Upper lobe of left lung (tissue), 4 donors: Measurements from ENCODE around the gene FCGBP.

Source experiments
- POLR2A ChIP-seq, 4 donors: fragments of 450-650 bp; IDR thresholded peaks; one replicate each; pipeline ENCODE4 v1.5.1; 2016 to 2017; ENCODE audit warnings: antibody characterized with exemption in 4 of 4, mild to moderate bottlenecking in 2 of 4
- POLR2AphosphoS5 ChIP-seq, 2 donors: sonication (generic); formaldehyde crosslinking; IDR thresholded peaks; one replicate each; pipeline ENCODE4 v1.5.1; 2017; ENCODE audit warnings: antibody characterized with exemption in 2 of 2
- TF ChIP-seq, protein P1 (sequence below), 6 experiments: fragments of 450-650 bp in 4 of 6; fragments of 200-600 bp in 2 of 6; sonication (generic) in 2 of 6; IDR thresholded peaks; one replicate each; pipeline ENCODE4 v1.5.1; 2016 to 2019; ENCODE audit warnings: antibody characterized with exemption in 6 of 6

DNA sequence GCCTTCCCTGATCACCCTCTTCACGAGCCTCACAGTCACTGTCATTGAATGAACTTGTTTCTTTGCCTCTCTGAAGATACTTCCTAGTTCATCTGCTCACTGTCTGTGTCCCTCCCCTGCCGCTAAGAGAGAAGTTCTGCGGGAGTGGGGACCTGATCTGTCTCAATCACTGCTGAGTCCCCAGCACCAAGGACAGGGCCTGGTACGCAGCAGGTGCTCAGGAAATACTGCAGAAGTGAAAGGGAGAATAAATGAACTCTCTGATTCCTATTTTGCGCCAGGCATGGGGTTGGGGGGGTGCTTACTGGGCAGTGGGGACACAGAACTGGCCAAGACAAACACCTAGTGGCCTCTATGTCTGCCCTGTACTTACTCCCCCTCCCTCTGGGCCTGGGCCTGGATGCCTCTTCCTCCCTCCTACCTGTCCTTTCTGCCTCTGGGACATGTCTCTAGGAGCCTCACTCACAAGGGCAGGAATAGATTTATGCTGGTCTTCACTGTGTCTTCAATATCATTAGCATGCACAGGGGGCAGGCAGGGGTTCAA, 17.5 kb downstream of the FCGBP start:
- TF ChIP-seq, protein P1, sequence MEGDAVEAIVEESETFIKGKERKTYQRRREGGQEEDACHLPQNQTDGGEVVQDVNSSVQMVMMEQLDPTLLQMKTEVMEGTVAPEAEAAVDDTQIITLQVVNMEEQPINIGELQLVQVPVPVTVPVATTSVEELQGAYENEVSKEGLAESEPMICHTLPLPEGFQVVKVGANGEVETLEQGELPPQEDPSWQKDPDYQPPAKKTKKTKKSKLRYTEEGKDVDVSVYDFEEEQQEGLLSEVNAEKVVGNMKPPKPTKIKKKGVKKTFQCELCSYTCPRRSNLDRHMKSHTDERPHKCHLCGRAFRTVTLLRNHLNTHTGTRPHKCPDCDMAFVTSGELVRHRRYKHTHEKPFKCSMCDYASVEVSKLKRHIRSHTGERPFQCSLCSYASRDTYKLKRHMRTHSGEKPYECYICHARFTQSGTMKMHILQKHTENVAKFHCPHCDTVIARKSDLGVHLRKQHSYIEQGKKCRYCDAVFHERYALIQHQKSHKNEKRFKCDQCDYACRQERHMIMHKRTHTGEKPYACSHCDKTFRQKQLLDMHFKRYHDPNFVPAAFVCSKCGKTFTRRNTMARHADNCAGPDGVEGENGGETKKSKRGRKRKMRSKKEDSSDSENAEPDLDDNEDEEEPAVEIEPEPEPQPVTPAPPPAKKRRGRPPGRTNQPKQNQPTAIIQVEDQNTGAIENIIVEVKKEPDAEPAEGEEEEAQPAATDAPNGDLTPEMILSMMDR (IDR thresholded peaks at IDR 0.05) = no peak
- TF ChIP-seq POLR2AphosphoS5 (IDR thresholded peaks at IDR 0.05) (no peak), POLR2A (IDR thresholded peaks at IDR 0.05) (no peak)
